Measurements from ENCODE around the gene ADGB. TPM values are rescaled to one million over a fixed set of nuclear protein-coding genes. Genes with fewer than 3 reads are reported as not detected.
A peak's percentile ranks its signal among the peaks of the same experiment; 100 is the strongest.

The ADGB gene
- total RNA-seq, 6 experiments from 2014 or later, result 0.06 TPM; not detected in 5

- Histone ChIP-seq H3K9me3 (no peaks in the 10 kb centered on the region), H3K4me3 (no peak overlapping the region), H3K27ac (no peak overlapping the region), H3K27me3 (no peaks in the 10 kb centered on the region), H3K4me1 (no peaks in the 10 kb centered on the region), H3K36me3 (no peaks in the 10 kb centered on the region)
- ATAC-seq (peak; percentile 29 to 62 (median 48)), DNase-seq (peak in 2 of 3 donors; percentile 43 to 60)
- WGBS (ENCODE audit: insufficient coverage, low coverage, low lambda C conversion rate, missing lambda C conversion rate), result 62% methylated on average over 5 of the region's 5 CpGs
- intact Hi-C loops (cut with DNase I), result no loop called here
- TF ChIP-seq POLR2A (IDR thresholded peaks at IDR 0.05), result no peak
- no peak for TF ChIP-seq CTCF (IDR thresholded peaks at IDR 0.05)
Observed at GRCh38 chr6:146582857-146583256, 15.9 kb upstream of the ADGB start.

GRCh38 chr6:146583966-146584365, 14.8 kb upstream of the ADGB start:
- intact Hi-C loops (cut with DNase I), result no loop called here
- H3K9me3 ChIP-seq, result no peaks in the 10 kb centered on the region
- ATAC-seq (no peak), DNase-seq (no peak)
- no peak for TF ChIP-seq CTCF (IDR thresholded peaks at IDR 0.05)
- TF ChIP-seq POLR2A (IDR thresholded peaks at IDR 0.05), result no peak
- no peaks in the 10 kb centered on the region for H3K27me3 ChIP-seq
- no peak overlapping the region for H3K4me3 ChIP-seq
- H3K27ac ChIP-seq, result no peak overlapping the region
- WGBS (ENCODE audit: insufficient coverage, low coverage, low lambda C conversion rate, missing lambda C conversion rate), result 37% methylated on average over 1 of the region's 1 CpG
- no peaks in the 10 kb centered on the region for H3K4me1 ChIP-seq
- H3K36me3 ChIP-seq, result no peaks in the 10 kb centered on the region

GRCh38 chr6:146587459-146587858, 11.3 kb upstream of the ADGB start:
- Histone ChIP-seq H3K27ac (no peak overlapping the region), H3K4me1 (no peaks in the 10 kb centered on the region), H3K9me3 (no peaks in the 10 kb centered on the region), H3K27me3 (no peaks in the 10 kb centered on the region), H3K4me3 (no peak overlapping the region), H3K36me3 (no peaks in the 10 kb centered on the region)
- TF ChIP-seq POLR2A (IDR thresholded peaks at IDR 0.05) (no peak), CTCF (IDR thresholded peaks at IDR 0.05) (no peak)
- intact Hi-C loops (cut with DNase I), result no loop called here
- WGBS (ENCODE audit: insufficient coverage, low coverage, low lambda C conversion rate, missing lambda C conversion rate), result 45% methylated on average over 1 of the region's 1 CpG
- DNase-seq (no peak), ATAC-seq (peak in 3 of 4 donors; percentile 42 to 55 (median 52))

GRCh38 chr6:146590492-146590891, 8.3 kb upstream of the ADGB start:
- WGBS (ENCODE audit: insufficient coverage, low coverage, low lambda C conversion rate, missing lambda C conversion rate), result 67% methylated on average over 1 of the region's 1 CpG
- no peak for DNase-seq
- Histone ChIP-seq H3K27ac (no peak overlapping the region), H3K4me3 (no peak overlapping the region), H3K27me3 (no peaks in the 10 kb centered on the region), H3K9me3 (no peaks in the 10 kb centered on the region), H3K36me3 (no peaks in the 10 kb centered on the region), H3K4me1 (no peaks in the 10 kb centered on the region)
- TF ChIP-seq POLR2A (IDR thresholded peaks at IDR 0.05), result no peak
- TF ChIP-seq CTCF (IDR thresholded peaks at IDR 0.05), result no peak
- ATAC-seq, result no peak
- intact Hi-C loops (cut with DNase I), result no loop called here

GRCh38 chr6:146592451-146592850, 6.3 kb upstream of the ADGB start:
- H3K27ac ChIP-seq, result no peak overlapping the region
- H3K27me3 ChIP-seq, result no peaks in the 10 kb centered on the region
- DNase-seq, result no peak
- H3K9me3 ChIP-seq, result no peaks in the 10 kb centered on the region
- no peaks in the 10 kb centered on the region for H3K4me1 ChIP-seq
- intact Hi-C loops (cut with DNase I), result no loop called here
- TF ChIP-seq CTCF (IDR thresholded peaks at IDR 0.05) (no peak), POLR2A (IDR thresholded peaks at IDR 0.05) (no peak)
- no peaks in the 10 kb centered on the region for H3K36me3 ChIP-seq
- no peak for ATAC-seq
- H3K4me3 ChIP-seq, result no peak overlapping the region

All from right lobe of liver (tissue), 6 donors.